ENCODE results near the gene SNX11. TPM values are rescaled to one million over a fixed set of nuclear protein-coding genes. Genes with fewer than 3 reads are reported as not detected.
A peak's percentile ranks its signal among the peaks of the same experiment; 100 is the strongest.

Gene SNX11
- total and polyA plus RNA-seq, 9 of the 15 experiments (the other 6 are each of a cell fraction or from before 2014, with no cell fraction given) = 12.4 to 24.0 (median 16.8) TPM

- TF ChIP-seq MGA (IDR thresholded peaks at IDR 0.05) = peak; percentile 59; the same call in 1 of the 2 replicates
- TF ChIP-seq ATF7 (IDR thresholded peaks at IDR 0.05) = peak; percentile 87
- no peak for TF ChIP-seq CUX1 (CRISPR knock-in tag; IDR thresholded peaks at IDR 0.05)
- peak; percentile 95 for TF ChIP-seq RBM25 (IDR thresholded peaks at IDR 0.05; ENCODE audit: low read depth, low read length, severe bottlenecking)
- no peak for TF ChIP-seq GTF2E2 (tag; IDR thresholded peaks at IDR 0.05)
- no peak for TF ChIP-seq ZNF124 (CRISPR knock-in tag; IDR thresholded peaks at IDR 0.05)
- TF ChIP-seq NR1H2 (CRISPR knock-in tag; IDR thresholded peaks at IDR 0.05) = 0 out of 2 replicates have a peak, but pooled peaks have one; percentile 26
- TF ChIP-seq HDAC8 (tag; IDR thresholded peaks at IDR 0.05) = no peak
- no peak for TF ChIP-seq U2AF2 (optimal IDR thresholded peaks at IDR 0.05; ENCODE audit: low read depth, low read length)
- no peak for TF ChIP-seq ILK (tag; IDR thresholded peaks at IDR 0.05; ENCODE audit: borderline replicate concordance, low read depth)
- TF ChIP-seq BCOR (IDR thresholded peaks at IDR 0.05) = peak; percentile 57; the same call in 1 of the 2 replicates
Measured at GRCh38 chr17:48101012-48101720, 6.4 kb upstream of the SNX11 start, which contains the start of gene CBX1 (continued).

Measured in K562 (cell line).